ENCODE measurements around the gene SLC8A2.

DNA sequence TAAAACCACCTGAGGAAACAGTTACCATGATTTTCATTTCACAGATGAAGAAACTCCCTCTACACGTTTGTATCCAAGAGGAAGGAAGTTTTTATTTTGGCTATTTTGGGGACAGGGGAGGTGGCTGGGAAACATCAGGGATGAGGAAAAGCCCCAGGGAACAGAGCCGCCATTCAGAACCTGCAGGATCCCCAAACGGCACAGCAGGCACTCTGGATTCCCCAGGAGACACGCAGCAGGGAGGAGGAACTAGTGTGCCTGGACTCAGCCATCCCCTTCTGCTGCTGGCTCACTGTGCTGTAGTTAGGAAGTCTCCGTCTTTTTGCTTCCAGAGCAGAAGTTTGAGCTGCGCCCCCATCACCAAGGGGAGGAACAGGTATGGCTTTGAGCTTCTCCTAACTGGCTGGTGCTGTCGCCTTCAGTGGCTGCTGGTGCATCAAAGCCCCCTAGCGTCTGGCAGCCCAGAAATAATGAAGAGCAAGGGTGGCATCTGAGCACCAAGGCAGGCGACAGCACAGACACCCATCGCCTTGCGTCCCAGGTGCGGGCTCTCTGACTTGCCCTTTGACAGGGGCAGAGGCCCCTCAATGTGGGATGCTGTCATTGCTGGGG lies 38.9 kb upstream of the SLC8A2 start:
- TF ChIP-seq SP1 (IDR thresholded peaks at IDR 0.05) (no peak), HDGF (IDR thresholded peaks at IDR 0.05; ENCODE audit: borderline replicate concordance) (no peak), ARNT (IDR thresholded peaks at IDR 0.05) (no peak), FOXM1 (IDR thresholded peaks at IDR 0.05; ENCODE audit: borderline replicate concordance) (no peak), NFRKB (IDR thresholded peaks at IDR 0.05) (no peak), BHLHE40 (IDR thresholded peaks at IDR 0.05; ENCODE audit: borderline replicate concordance) (no peak), SUZ12 (IDR thresholded peaks at IDR 0.05) (no peak), ZNF384 (IDR thresholded peaks at IDR 0.05) (no peak), TARDBP (IDR thresholded peaks at IDR 0.05) (no peak), LEF1 (IDR thresholded peaks at IDR 0.05; ENCODE audit: borderline replicate concordance) (no peak), PKNOX1 (IDR thresholded peaks at IDR 0.05) (no peak), L3MBTL2 (conservative IDR thresholded peaks at IDR 0.05) (no peak), FOXK2 (IDR thresholded peaks at IDR 0.05) (no peak)

All from HEK293T (cell line).